ENCODE measurements around the gene PDGFRA.
"Not testable (repeated sequence)": the region's sequence is repeated elsewhere in the genome, so short reads cannot be mapped to it uniquely, and the experiment has no call there.

PDGFRA gene

DNA sequence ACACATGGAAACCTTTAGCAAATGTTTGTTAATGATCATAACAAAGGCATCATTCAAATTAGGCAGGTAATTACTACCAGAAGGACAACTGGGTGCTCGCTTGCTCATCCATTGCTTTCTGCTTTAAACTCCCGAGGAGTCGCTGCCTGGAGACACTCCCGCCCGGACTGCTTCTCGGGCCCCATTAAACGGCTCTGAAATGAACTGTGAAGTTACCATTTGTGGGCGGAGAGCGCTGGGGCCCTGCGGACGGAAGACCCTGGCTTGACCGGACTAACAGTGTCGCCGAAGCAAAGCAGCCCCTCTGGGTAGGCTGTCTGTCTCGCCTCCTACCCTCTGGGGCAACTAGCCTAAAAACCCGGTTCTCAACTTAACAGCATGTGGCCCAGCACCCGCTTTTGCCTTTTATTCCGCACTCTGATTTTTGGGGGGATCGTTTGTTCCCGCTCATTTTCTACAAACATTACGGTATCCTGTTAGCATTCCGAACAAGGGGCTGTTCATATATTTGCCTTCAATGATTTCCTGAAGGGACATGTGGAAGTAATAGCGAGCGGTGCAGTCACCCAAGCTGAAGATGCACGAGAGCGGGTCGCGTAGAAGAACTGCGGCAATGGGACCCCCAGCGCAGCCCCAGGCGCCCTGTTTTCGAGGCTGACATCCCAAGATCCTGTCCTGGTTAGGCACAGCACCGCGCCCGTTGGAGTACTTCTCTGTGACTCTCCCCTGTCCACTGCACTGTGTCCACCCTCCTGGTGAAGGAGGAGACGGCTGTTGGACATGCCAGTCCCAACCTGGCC lies 1.6 kb upstream of the PDGFRA start:
- DNase-seq (ENCODE audit: low read depth in 2 of 2) = no peak

DNA sequence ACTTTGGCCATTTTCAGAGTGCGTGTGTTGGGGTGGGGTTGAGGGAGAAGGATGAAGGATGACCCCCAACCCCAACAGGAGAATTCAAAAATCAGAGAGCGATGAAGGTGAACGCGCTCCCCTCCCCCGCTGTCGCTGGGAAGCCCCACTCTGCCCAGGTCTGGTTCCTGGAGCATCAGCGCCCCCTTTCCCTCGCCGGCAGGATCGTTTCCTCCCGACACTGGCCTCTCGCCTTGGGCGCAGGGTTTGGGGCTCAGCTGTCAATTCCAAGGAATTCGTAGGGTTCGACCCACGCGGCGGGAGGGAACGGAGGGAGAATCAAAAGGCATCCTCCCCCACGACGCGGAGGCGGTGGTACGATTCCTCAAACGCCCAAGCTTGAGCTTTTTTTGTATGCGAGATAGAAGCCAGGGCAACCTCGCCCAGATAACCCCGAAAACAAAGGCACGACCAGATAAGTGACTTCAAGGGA lies 1.0 kb upstream of the PDGFRA start:
- peak in 1 of 2 donors; percentile 48 for DNase-seq (ENCODE audit: low read depth in 2 of 2)

DNA sequence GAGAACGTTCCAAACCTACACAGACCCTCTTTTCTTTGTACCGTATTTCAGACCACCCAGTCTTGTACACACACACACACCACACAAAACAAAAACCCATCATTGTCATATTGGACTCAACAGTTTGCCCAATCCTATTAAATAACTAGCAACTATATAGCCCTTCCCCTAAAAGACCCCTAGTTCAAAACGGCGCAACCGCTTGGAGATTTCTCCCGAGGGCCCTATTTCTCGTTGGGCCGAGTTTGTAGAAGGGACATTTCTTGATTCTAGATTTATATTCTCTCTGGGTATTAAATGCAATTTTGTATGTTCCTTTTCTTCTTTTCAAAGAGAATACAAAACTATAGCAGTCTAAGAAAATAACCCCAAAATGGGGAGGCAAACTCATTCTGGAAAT lies 547 bp upstream of the PDGFRA start:
- DNase-seq (ENCODE audit: low read depth in 2 of 2) = no peak

DNA sequence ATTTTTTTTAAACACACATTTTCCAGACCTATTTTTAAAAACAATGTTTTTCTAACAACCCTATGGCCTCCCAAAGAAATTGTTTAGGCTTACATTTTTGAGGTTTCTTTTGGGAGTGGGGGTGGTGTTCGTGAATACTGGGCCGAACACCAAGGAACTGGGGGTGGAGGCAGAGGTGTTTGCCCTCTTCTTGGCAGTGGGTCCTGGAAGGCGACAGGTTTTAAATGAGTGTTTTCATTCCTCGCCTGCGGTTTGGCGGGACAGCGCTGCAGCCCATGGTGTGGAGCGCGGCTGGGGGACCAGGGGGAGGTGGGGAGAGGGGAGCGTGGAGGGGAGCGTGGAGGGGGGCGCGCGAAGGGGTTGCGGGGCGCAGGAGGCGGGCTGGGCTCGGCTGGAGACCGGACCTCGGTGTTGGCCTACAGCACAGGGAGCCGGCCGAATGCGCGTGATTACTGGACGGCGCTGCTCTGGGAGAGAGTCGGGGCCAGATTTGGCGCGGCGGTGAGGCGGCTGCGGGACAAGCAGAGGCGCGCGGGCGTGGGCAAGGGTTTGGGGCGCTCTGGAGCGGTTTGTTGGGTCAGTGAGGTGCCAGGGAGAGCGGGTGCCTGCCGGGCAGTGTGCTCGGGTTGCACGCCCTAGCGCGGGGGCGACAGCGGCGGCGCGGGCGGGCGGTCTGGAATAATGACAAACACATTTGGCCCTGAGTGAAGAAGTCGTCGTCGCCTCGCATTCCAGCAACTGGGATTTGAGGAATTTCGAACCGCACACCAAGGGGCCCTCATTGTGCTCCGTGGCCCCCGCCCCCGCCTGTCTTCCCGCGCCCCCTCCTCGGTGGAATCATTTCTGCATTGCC lies 764 bp downstream of the PDGFRA start:
- DNase-seq (ENCODE audit: low read depth in 2 of 2) = no peak

DNA sequence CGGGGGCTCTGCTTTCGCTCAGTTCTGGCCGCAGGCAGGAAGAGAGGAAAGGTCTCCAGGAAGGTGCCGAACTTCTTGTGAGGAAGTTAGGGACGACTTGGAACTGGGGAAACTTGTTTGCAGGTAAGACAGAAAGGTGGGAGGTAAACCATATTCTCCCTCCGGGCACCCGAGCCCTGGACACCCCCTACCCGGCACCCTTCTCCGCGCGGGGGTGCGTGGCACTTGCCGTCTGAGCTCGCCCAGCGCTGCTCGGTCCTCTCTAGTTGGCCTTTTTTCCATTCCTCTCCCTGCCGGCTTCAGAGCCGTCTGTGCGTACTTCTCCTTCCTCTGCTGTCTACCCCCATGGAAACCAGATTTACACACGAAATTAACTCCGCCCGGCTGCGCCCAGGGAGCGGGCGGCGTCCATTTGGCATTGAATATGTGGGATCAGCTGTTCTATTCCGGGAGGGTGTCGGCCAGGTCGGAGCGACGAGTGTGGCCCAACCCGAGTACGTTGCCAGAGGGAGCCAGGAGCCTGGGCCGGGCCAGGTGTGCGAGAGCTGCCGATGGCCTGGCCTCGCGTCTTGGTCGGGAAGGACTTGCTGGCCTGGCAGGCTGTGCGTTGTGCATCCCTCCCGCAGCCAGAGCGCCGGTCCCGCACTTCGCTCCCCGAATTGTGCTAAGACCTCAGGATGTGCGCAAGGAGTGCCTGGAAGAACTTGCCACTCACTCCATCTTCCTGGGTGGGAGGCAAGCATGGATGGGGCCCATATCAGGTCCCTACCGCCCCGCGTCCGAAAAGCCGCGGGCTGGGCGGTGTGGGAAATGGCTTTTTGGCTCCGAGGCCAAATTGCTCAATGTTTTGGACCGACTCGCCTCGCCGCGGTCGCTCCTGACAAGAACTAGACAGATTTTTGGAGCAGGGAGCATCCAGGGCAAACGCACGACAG lies 1.7 kb downstream of the PDGFRA start:
- DNase-seq (ENCODE audit: low read depth in 2 of 2) = no peak

DNA sequence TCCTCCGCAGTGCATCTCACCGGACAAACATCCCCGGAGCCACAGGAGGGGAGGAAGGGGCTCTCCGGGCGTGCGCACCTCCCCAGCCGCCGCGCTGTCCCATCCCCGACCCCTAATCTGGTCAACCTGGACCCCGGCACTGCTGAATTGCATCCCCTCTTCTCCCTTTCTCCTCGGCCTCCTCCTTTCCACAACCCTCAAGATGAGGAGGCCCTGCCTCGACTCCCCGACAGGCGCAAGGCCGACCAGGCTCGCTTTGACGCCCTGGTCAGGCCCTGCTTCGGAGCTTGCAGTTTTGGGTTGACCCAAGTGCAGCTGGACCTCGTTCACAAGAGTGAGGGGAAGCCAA lies 2.3 kb downstream of the PDGFRA start:
- DNase-seq (ENCODE audit: low read depth in 2 of 2) = no peak

DNA sequence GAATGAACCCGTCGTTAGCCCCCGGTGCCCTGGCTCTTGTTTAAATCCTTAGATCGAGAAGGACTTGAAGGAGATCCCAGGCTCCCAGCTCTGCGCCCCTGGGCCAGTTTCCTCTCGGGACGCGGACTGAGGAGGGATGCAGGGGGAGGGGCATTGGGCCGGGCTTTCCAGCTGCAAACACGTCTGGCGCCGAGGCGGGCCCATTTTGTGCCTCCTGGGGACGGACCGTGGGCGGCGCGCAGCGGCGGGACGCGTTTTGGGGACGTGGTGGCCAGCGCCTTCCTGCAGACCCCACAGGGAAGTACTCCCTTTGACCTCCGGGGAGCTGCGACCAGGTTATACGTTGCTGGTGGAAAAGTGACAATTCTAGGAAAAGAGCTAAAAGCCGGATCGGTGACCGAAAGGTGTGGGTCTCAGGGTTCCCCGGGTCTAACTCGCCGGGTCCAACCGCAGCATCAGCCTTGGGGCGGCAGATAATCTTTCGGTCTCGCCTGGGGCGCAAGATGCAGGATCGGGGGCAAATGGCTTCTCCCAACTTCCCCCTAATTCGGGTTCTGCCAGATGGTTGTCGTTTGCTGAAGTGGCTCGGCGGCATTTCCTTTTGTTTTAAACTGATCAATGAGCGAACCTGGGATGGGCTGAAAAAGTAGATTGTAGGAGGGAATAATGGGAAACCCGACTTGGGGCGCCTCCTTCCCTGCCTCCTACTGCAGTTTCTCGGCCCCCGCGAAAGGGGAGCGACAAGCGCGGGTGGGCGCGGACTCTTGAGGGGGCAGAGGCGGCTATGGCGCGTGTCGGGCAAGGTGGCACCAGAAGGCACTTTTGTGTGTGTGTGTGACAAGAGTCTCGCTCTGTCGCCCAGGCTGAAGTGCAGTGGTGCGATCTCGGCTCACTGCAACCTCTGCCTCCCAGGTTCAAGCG lies 2.9 kb downstream of the PDGFRA start:
- DNase-seq (ENCODE audit: low read depth in 2 of 2) = no peak

DNA sequence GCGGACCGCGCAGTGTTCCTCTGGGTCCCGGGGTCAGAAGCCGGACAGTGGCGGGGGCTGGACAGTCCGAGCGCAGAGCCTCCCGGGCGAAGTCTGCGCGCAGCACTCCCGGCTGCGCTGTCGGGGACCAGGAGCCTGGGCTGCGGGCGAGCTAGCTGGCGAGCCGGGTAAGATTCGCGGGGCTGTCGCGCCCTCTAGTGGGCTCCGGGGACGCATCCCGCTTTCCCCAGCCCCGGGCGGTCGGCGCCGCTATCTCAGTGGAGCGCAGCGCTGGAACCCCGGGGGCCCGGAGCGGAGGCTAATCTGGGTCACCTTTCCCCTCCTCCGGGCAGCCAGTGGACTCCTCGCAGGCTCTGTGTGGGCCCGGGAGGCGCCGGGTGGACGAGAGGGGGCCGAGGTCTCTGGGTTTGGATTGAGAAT lies 4.2 kb downstream of the PDGFRA start:
- peak; percentile 68 to 78 for DNase-seq (ENCODE audit: low read depth in 2 of 2)

DNA sequence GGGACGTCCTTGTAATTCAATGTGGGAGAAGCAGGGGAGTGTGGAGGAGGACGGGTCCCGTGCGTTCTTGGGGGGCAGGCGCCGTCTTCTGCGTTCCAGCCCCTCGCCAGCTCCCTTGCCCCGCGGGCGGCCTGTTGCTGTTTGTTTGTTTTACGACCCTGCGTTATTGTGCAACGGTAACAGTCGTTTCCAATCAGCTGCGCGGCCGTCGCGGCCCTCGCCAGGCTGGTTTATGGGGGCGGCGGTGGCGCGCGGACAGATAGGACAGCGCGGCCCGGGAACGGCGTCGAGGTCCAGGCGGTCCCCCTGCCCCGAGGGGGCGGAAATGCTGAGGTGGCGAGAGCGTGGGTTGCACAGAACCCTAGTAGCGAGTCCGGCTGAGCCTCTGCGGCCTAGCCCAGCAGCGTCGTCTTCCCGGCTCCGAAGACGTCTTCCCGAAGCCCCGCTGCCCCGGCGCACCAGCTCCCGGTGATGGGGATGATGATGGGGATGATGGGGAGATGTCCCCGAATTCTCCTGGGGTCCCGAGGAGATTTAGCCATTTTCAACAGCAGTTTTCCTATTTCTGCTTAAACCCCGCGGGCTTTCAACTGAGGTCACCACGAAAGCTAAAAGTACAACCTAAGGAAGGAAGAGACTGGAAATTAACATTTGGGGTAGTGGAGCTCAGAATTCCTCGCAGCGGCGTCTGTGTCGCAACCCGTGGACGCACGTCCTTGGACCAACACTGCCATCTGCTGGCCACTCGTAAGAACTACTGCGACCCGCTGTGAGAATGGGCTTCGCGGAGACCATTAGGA lies 4.8 kb downstream of the PDGFRA start:
- DNase-seq (ENCODE audit: low read depth in 2 of 2) = peak; percentile 53 to 58

DNA sequence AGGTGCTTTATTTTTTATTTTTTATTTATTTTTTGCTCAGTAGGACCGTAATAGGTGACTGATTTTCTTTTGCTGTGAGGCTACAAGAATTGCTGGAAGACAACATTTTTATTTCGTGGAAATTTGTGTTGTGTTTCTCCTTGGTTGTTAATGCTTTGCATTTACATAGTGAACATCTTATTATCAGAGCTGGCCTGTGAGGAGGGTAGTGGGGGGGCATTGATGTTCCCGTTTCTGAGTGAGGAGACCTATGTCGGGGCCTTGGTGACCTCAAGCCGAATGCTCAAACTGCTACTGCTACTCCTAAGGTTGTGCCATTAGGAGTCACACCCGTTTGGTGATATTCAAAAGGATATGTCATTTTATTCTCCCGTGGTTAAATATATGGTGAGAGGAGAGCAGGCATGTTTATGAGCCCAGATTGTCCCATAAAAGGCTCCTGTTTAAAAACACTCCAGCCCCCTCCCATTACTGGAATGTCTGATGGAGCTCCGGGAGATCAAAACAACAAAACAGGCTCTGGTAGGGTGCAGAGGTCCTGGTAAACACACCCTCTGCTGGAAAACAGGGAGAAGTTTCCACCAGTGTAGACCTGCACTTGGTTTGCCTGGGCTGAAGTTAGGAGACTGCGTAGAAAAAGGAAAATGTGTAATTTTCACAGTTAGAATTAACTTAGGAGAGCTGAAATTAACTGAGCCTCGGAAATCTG lies 5.6 kb downstream of the PDGFRA start:
- no peak for DNase-seq (ENCODE audit: low read depth in 2 of 2)

DNA sequence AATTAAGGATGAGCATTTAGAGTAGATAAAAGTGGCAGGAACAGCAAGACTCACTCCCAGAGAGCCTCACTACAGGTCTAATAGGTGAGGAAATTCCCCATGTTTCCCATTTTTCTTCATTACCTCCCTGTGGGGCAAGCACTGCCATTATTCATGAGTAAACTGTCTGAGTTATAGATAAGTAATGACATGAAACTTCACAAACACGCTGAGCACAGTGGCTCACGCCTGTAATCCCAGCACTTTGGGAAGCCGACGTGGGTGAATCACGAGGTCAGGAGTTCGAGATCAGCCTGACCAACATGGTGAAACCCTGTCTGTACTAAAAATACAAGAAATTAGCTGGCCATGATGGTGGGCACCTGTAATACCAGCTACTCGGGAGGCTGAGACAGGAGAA lies 7.2 kb downstream of the PDGFRA start:
- not testable (repeated sequence) for DNase-seq (ENCODE audit: low read depth in 2 of 2)

DNA sequence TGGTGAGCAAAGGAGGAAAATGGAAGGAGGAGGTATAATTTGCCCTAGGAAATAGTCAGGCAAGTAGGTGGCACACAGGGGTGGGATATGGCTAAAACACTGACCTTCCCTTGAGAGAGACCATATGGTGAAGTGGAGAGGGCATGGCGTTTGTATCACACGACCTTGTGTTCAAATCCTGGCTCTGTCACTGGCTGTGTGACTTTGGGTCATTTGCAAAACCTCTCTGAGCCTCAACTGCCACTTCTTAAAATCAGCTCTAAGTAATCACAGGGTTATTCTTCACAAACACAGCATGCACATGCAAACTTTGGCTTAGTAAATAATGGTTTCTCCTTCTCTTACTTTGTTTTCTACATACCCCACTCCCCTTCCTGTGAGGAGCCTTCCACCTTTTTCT lies 8.7 kb downstream of the PDGFRA start:
- DNase-seq (ENCODE audit: low read depth in 2 of 2) = no peak

DNA sequence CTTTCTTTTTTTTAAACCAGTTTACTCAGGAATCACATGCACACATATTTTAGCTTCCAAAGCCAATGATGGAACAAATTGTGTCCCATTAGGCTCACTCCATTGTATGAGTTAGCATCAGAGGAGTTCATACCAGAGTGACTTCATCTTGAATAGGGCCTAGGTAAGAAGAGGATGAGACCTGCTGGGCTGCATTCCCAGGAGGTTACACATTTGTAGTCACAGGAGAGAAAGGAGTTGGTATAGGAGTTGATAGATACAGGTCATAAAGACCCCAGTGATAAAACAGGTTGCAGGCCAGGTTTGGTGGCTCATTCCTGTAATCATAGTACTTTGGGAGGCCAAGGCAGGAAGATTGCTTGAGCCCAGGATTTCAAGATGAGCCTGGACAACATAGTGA lies 9.3 kb downstream of the PDGFRA start:
- DNase-seq (ENCODE audit: low read depth in 2 of 2) = no peak

DNA sequence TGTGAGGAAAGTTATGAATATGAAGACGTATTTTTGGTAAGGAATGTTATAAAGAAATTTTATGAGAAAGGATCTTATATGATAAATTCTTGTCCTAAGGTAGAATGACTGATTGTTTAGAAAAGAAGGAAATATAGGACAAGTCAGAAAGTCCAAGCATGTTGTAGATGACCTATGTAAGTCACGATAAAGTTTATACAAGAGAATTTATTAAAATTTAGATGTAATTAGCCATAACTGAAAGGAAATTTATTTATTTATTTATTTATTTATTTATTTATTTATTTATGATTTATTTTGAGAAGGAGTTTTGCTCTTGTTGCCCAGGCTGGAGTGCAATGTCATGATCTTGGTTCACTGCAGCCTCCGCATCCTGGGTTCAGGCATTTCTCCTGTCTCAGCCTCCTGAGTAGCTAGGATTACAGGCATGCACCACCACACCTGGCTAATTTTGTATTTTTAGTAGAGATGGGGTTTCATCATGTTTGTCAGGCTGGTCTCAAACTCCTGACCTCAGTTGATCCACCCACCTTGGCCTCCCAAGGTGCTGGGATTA lies 12.3 kb downstream of the PDGFRA start:
- not testable (repeated sequence) for DNase-seq (ENCODE audit: low read depth in 2 of 2)

DNA sequence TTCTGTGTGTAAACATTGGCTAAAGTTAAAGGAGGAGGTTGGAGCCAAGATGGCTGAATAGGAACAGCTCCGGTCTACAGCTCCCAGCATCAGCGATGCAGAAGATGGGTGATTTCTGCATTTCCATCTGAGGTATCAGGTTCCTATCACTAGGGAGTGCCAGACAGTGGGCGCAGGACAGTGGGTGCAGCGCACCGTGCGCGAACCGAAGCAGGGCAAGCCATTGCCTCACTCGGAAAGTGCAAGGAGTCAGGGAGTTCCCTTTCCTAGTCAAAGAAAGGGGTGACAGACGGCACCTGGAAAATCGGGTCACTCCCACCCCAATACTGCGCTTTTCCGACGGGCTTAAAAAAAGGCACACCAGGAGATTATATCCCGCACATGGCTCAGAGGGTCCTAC lies 14.4 kb downstream of the PDGFRA start:
- DNase-seq (ENCODE audit: low read depth in 2 of 2) = not testable (repeated sequence)

DNA sequence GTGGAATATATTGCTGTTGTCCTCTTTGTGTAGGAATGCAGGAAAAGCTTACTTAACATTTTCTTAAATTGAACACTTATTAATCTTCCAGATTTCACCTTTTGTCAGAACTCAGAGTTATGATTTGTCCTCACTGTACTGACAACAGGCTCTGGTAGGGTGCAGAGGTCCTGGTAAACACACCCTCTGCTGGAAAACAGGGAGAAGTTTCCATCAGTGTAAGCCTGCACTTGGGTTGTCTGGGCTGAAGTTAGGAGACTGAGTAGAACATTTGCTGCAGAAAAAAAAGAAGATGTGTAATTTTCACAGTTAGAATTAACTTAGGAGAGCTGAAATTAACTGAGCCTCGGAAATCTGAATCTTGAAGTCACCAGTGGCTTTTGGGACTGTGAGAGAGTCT lies 23.2 kb downstream of the PDGFRA start:
- not testable (repeated sequence) for DNase-seq (ENCODE audit: low read depth in 2 of 2)

DNA sequence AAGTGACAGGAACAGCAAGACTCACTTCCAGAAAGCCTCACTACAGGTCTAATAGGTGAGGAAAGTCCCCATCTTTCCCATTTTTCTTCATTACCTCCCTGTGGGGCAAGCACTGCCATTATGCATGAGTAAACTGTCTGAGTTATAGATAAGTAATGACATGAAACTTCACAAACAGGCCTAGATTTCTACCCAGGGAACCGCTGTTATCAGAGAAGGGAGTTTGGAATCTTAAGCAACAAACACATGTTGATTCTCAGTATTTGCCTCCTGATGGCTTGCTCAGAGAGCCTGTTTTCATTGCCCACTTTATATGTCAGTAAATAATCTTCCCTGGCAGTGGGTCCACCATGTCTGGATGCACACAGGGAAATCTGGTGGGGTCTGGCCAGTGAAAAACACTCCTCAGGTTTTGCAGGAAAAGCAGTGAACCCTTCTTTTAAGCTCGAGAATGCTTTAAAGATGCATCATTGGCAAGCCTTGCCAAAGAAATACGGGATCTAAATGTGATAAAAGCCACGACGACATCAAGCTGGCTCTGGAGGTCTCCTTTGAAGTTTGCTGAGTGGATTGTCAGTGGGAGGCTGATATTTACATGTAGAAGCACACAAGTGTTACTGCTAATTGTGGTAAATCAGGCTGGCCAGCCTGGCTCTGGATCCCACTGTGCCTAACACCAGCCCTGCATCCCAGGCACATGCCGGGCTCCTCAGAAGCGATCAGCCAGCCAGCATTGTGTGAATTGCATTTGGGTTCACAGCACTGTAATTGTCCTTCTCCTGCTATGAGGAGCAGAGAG lies 25.2 kb downstream of the PDGFRA start:
- DNase-seq (ENCODE audit: low read depth in 2 of 2) = no peak

DNA sequence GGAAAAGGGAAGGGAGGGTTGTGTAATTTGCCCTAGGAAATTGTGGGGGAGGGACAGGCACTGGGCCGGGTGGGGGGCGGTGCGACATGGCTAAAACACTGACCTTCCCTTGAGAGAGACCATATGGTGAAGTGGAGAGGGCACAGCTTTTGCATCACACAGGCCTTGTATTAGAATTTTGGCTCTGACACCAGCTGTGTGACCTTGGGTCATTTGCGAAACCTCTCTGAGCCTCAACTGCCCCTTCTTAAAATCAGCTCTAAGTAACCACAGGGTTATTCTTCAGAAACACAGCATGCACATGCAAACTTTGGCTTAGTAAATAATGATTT lies 25.8 kb downstream of the PDGFRA start:
- no peak for DNase-seq (ENCODE audit: low read depth in 2 of 2)
